G401 (cell line): ENCODE data around the gene SLC5A4. TPM values are rescaled to one million over a fixed set of nuclear protein-coding genes. Genes with fewer than 3 reads are reported as not detected.
"Not testable (repeated sequence)": the region's sequence is repeated elsewhere in the genome, so short reads cannot be mapped to it uniquely, and the experiment has no call there.

ENCODE experiments used
- DNase-seq: peaks from one replicate; pipeline ENCODE4 v3.0.0-alpha.2; 2015; ENCODE audit warnings: low spot score
- in situ Hi-C: cut with HindIII; loops from 2 replicates; pipeline ENCODE4 v1.10.0; 2016; ENCODE audit warnings: low sequenced_read_pairs, mixed read lengths
- total RNA-seq: library from RNA; depleted of rRNA; stranded (reverse); fragments of >200 nt; shearing (Covaris generic); gene quantifications from 2 replicates; pipeline ENCODE4 v1.2.3, GENCODE V29; 2014

Gene SLC5A4
- total RNA-seq, 1 experiment from 2014 or later: not detected

DNA sequence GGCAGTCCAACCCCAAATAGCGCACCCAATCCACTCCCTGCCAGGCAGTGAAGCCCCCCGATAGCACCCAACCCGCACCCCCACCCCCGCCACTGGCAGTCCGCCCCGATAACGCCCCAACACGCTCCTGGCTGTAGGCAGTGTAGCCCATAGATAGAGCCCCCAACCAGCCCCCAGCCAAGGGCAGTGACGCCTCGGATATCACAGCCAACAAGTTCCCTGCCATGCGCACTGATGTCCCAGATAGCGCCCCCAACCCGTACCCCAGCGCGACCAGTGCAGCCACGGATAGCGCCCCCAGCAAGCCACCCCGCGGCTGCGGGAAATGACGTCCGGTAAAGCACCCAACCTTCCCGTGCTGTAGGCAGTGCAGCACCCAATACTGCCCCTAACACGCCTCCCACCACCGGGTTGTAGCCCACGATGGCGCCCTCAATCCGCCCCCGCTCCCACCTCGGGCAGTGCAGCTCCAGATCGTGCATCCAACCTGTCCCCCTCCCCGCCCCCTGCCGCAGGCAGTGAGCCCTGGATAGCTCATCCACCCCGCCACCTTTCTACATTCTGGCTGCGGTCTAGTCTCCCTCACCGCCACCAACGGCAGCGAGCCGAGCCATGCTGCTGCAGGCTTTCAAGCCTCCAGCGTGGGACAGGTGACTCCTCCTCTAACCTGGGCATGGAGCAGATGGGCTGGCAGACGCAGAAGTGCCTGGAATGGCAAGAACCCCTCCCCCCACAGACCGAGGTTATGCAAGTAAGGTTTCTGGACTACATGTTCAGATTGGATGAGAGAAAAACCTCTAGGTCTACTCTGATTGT is 50.9 kb downstream of the SLC5A4 start:
- DNase-seq: no peak

DNA sequence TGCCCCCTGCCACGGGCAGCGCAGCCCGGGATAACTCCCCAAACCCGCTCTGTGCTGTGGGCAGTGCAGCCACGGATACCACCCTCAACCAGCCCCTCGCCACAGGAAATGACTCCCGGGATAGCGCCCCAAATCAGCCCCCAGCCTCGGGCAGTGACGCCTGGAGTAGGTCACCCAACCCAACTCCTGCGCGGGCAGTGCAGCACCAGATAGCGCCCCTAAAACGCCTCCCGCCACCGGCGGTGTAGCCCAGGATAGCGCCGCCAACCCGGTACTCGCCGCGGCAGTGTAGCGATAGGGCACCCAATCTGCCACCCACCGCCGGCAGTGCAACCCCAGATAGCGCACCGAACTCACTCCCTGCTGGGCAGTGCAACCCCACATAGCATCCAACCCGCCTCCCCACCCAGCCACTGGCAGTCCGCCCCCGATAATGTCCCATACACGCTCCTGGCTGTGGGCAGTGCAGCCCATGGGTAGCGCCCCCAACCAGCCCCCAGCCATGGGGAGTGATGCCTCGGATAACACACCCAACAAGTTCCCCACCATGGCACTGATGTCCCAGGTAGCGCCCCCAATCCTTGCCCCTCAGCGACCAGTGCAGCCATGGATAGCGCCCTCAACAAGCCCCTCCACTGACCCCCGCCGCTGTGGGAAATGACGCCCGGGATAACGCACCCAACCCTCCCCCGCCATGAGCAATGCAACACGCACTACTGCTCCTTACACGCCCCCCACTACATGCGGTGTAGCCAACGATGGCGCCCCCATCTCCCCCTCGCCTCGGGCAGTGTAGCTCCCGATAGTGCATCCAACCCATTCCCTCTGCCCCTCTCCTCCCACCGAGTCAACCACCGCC is 51.7 kb downstream of the SLC5A4 start:
- DNase-seq: no peak
- in situ Hi-C loops: no loop called here

More for the DNA sequence above, 50.9 kb downstream of the SLC5A4 start:
- in situ Hi-C loops: no loop called here

DNA sequence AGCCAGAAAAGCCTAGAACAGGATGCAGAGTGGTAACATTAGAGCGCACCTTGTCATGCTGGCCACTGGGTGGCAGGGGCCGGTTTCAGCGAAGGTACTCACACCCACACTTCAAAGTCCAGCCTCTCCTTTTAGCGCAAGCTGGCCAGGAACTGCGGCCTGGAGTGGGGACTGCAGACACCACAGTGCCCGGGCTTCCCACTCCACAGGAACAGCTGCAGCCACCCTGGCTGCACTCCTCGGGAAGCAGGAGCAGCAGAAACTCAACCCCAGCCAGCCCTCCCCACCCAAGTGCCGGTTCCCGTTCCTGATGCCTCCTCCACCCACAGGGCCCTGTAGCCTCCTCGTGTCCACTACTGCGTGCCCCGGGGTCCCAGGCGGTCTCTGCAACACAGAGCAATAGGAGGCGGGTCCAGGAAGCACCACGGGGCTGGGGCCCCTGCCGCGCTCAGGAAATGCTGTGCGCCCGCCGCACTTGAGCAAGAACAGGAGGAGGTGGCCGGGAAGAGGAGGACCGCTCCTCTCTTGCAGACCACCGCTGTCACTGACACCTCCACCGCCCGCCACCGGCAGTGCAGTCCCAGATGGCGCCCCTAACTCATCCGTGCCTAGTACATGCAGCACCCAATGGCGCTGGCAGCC is 52.5 kb downstream of the SLC5A4 start:
- in situ Hi-C loops: no loop called here
- DNase-seq: peak; percentile 70

DNA sequence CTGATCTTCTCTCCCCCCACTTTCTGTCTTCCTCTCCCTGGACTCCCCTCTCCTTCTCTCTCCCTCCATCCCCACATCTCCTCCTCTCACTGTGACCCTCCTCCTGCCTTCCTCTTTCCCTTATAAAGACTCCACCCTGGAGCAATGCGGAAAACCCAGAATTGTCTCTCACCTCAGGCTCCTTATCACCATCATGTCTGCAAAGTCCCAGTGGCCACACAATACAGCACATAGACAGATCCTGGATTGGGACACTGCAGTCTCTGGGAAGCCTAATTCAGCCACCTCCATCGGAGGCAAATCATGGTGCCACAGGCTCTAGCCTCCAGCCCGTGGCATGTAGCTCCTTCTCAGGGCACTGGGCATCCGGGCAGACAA is 53.0 kb downstream of the SLC5A4 start:
- no peak for DNase-seq
- in situ Hi-C loops: no loop called here

DNA sequence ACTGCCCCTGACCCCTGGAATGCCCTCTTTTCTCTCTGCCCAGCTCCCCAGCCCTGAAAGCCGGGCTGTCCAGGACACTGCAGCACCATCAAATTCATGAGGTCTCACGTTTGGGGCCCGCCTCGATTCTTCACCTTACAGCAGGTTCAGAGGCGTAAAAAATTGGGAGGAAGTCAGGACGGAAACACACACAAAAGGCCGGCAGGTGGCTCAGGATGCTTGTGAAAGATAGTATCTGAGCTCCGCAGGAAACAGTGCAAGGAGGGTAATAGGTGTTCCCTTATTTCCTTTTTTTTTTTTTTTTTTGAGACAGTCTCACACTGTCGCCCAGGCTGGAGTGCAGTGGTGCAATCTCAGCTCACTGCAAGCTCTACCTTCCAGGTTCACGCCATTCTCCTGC is 54.4 kb downstream of the SLC5A4 start:
- in situ Hi-C loops: no loop called here

DNA sequence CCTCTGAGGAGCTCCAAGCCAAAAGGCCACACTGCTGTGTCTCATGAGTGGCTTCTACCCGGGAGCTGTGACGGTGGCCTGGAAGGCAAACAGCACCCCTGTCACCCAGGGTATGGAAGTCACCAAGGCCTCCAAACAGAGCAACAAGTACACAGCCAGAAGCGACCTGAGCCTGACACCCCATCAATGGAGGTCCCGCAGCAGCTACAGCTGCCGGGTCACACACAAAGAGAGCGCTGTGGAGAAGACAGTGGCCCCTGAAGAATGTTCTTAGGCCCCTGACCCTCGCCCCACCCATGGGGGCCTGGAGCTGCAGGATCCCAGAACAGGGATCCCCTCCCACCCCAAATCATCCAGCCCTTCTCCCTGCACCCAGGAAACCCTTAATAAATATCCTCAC is 55.2 kb downstream of the SLC5A4 start:
- no peak for DNase-seq
- in situ Hi-C loops: no loop called here

More for the DNA sequence above, 54.4 kb downstream of the SLC5A4 start:
- DNase-seq: no peak

DNA sequence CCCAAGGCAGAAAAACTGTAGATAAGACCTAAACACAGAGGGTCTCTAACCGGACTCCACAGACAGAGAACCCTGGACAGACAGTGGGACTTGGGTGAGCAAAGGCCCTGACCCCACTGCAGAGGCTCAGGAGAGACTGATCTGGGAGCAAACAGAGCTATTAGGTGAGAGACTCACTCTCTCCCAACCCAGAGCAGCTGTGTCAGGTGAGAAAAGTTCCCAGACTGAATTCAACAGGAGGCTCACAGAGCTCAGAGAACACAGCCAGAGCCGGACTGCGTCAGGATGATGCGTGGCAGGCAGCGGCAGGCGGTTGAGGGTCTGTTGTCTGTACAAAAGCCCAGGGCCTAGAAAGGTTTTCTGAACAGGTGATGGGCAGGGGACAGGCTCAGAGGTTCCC is 55.8 kb downstream of the SLC5A4 start:
- in situ Hi-C loops: no loop called here
- DNase-seq: no peak

DNA sequence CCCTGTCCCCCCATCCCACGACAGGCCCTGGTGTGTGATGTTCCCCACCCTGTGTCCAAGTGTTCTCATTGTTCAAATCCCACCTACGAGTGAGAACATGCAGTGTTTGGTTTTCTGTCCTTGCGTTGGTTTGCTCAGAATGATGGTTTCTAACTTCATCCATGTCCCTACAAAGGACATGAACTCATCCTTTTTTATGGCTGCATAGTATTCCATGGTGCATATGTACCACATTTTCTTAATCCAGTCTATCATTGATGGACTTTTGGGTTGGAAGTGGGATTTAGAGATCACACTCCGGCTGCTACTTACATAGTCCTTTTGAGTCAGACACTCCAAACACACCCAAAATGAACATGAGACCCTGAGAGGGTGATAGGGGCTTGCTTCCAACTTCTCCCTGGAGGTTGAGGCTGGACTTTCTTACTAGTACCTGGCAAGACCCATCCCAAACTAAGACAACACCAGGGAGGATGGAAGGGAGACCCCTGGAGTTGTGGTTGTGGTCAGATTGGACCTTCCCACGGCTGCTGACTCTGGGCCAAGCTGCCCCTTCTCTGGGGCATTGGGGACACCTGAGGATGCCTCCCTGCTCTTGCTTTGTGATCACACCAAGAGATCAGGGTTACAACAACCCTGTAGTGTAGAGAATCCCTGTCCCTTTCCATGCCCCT is 57.5 kb downstream of the SLC5A4 start:
- DNase-seq, in situ Hi-C loops: not testable (repeated sequence)

DNA sequence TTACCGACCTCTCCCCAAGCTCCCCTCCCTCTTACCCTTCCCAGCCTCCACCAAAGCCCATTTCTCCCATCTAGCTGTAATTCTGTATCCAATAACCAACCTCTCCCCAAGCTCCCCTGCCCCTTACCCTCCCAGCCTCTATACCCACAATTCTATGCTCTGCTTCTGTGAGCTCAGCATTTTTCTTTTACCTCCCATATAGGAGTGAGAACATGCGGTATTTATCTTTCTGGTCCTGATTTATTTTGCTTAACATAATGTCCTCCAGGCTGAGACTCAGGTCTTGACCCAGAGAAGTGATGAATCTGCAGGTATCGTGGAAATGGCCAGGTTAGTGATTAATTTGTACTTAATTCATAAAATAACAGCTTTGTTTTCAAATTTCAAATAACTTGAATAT is 59.2 kb downstream of the SLC5A4 start:
- DNase-seq, in situ Hi-C loops: not testable (repeated sequence)

DNA sequence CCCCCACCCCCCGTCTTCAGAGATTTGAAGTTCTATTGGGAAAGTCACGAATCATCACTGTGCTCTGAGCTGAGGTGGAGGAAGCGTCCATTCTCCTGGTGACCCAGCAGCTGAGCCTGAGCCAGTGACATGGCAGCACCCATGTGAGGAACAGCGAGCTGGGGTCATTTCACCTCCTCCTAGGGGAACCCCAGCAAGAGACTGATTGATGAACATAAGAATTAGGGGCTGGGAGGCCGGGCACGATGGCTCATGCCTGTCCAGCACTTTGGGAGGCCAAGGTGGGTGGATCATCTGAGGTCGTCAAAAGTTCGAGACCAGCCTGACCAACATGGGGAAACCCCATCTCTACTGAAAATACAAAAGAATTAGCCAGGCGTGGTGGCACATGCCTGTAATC is 61.8 kb downstream of the SLC5A4 start:
- in situ Hi-C loops, DNase-seq: not testable (repeated sequence)

DNA sequence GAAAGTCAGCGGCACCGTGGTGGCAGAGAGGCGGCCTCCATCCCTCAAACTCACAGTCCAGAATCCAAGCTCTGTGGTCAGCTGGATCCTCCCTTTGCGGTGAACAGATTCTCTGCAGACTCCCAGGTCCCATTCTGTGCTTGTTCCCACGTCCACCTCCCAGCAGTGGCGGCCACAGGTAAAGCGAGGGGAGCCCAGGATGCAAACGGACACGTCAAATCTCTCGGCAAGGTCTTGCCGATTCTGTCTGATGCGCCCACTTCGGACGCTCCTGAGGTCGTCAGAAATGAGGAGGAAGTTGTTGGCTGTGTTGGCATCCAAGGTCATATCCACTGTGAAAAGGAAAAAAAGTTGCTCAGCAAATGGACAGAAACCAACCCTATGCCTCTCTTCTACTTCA is 64.1 kb downstream of the SLC5A4 start:
- DNase-seq, in situ Hi-C loops: not testable (repeated sequence)

DNA sequence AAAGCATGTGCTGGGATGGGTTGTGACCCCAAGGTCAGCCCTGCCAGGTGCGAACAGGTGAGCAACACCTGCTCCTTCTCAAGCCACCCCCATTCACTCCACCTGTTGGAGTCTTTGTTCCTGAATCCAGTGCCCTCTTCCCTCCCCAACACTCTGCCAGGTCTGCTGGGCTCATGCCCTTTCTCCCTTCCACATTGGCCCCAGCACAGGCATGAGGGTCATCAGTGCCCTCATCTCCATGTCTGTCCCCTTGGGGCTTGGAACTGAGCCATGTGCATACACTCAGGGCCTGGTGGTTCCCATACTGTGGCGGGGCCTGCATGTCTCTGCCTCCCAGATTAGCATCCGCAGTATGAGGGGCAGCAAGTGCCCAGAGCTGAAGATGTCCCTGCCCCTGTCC is 69.3 kb downstream of the SLC5A4 start:
- DNase-seq: no peak
- in situ Hi-C loops: no loop called here

DNA sequence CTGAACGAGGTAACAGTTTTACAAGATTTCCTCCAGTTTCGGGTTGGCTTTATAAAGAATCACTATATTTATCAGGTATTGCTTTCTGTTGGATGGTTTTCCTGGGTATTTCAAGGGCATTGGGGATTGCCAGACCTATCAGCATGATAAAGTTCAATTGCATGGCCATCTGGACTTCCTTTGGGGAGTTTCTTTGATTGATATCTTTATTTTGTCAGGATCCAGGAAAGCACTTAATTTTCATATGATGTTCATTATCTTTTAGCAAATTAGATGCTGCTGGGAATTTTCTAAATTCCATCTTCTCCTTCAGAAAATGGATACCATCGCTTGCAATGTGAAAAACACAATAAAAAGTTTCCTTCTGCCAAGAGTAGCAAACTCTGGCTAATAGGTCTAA is 71.5 kb downstream of the SLC5A4 start:
- in situ Hi-C loops: no loop called here
- DNase-seq: no peak

DNA sequence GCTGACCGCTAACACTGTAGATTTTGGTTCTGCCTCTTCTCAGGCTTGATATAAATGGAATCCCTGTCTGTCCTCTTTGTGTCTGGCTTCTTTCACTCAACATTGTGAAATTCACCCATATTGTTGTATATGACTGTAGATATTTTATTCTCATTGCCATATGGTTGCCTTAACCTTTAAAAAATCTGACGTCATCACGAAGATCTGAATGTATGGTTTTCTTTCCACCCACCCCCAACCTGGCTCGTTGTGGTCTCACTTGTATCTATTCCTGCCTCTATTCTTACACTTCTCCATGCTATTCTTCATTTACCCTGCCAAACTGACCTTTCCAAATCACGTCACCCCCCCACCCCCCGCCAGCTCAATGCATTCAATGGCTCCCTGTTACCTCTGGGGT is 74.1 kb downstream of the SLC5A4 start:
- in situ Hi-C loops: no loop called here

DNA sequence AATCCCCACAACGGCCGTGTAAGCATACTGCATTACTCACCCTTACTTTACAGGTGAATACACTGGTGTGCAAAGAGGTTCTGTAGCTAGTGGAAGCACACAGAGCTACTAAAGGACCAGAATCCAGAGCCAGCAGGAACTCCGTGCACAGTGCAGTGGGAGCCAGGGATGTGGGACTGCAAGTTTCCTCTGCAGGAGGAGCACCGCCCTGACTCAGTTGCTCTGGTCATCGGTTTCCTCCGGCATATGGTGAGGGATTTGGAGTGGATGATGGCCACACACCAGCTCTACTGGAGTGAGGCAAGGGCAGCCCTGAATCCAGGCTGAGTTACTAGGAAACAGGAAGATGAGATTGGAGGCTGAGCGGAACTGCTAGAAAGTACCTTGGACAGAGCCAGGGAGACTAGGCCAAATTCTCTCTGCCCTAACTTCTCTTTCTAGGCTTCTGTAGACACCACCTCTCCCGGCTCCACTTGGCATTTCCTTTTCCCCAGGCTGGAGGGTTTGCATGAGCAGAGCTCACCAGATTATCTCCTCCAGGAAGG is 77.9 kb downstream of the SLC5A4 start:
- no peak for DNase-seq
- in situ Hi-C loops: no loop called here

More for the DNA sequence above, 74.1 kb downstream of the SLC5A4 start:
- no peak for DNase-seq

DNA sequence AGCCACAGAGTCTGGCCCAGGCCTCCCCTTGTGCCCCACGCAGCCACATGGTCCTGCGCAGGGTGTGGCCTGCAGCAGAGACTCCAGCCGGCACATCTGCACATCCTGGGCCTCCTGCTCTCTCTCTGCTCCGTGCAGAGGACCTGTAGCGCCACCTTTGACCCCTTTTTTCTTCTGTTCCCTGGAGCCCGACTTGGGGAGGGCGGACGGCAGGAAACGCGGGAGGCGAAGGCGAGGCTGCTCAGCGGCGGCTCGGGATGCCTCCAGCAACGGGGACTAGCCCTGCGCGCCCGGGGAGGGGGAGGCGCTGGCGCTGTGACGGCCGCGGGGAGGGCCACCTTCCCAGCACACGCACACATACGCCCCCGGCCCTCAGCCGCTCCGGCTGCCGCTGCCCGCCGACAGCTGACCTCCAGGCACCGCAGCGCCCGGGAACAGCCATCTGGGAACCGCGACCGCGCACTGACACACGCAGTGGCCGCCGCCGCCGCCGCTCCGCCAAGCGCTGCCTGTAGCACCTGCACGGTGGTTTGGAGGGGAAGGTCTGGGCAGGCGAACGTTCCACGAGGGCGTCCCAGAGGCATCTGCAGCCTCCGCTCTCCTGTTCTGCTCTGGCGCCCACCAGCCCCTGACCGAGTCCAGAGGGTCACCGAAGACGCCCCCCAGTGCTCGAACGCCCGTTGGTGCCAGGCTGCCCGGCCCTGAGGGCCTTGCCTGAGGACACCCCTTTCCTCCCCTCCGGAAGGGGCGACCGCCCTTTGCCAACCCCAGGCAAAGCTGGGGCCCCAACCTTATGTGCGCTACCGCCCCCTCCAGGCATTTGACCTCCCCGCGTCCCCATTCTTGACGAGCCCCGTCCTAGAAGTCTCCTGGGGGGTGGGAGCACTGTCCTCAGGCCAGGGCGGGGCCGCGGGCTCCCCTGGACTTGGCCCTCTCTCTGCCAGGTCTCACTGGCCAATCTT is 79.2 kb downstream of the SLC5A4 start:
- DNase-seq: no peak
- in situ Hi-C loops: no loop called here

DNA sequence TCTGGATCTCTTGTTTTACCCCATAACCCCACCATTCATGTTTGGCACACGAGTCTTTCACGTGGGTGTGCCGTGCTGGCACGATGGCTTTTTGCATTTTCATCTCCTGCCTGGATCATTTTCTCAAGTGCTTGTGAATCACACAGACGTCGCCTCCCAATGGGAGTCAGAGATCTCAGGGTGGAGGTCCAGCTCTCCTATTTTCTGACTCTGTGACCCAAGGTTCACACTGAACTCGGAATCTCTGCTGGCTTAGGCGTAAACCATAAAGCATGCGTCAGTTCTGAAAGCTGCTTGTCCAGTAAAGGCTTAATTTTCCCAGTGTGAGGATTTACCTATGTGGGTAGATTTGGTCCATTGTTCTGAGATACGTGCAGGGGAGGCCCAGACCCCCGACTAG is 80.0 kb downstream of the SLC5A4 start:
- no peak for DNase-seq
- in situ Hi-C loops: no loop called here
